Ramos (cell line): ENCODE data around the gene DPYSL4.

Experiments used
- in situ Hi-C: fragments of 300-500 bp; cut with MboI; formaldehyde crosslinking; loops from one replicate; pipeline ENCODE4 v1.14.3; 2022; ENCODE audit warnings: low sequenced_read_pairs; ENCODE audit not compliant: unreplicated experiment

Gene DPYSL4

GRCh38 chr10:132160834-132161622 lies 25.7 kb upstream of the DPYSL4 start:
- in situ Hi-C loops = loop anchor here (10.0 kb wide), 1 partner anchor 174 kb away; the partner anchor contains the start of gene LRRC27

GRCh38 chr10:132162021-132162531 lies 24.7 kb upstream of the DPYSL4 start:
- in situ Hi-C loops = loop anchor here (10.0 kb wide), 1 partner anchor 173 kb away; the partner anchor contains the start of gene LRRC27

DNA sequence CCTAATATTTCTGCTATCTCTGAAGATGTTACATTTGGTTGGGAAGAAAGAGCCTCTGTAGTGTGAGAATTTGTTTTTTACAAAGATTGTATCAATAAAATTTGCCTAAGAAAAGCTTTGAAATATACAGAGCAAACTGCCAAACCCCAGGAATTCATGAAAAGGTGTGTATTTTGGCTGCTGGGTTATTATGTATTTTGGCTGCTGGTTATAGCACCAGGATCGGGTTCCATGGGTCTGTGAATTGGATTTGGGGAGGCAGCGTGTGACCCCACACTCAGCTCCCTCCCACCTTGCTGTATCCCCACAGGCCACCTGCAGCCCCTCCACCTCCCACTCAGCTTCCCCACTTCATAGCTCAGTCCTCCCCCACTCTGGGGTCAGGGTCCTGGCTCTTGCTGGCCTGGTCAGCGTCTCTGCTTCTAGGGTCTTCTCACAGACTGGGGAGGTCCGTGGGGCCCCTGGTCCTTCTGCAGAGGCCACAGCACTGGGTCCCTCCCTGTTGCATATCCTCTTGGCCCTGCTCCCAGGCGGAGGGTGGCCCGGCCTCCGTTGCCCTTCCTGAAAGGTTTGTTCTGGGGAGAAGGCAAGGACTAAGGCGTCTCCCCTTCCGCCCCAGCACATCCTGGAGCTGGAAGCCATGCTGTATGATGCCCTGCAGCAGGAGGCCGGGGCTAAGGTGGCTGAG lies 24.0 kb upstream of the DPYSL4 start:
- in situ Hi-C loops = loop anchor here (10.0 kb wide), 1 partner anchor 172 kb away; the partner anchor contains the start of gene LRRC27

GRCh38 chr10:132163278-132163765 lies 23.4 kb upstream of the DPYSL4 start:
- in situ Hi-C loops = loop anchor here (10.0 kb wide), 1 partner anchor 171 kb away; the partner anchor contains the start of gene LRRC27

DNA sequence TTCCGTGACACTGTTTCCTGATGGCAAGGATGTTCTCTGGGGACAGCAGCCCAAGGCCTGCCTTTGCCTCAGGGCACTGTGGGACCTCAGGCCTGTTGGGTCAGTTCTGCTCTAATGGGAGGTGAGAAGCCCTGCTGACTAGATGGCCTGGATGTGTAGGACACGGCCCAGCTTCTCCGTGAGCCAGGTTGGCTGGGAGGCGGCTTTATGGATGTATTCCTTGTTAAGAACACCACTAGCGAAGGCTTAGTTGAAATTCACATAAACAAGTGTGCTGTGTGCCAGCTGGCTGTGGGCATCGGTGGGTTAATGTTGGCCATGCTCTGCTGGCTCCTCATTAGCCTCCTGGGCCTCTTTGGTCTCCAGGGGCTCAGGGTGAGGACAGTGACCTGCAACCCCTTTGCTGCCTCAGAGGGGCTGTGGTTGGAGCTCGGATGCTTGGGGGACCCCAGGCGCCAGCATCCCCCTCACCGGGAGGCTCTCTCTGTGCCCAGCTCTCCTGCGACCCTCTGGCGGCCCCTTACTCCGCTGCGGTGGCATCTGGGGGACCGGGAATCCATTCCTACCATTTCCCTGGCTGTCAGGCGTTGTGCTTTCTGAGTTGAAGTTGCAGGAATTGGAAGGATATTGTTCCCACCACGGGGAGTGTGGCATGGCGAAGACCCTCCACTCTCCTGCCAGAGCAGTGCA lies 22.8 kb upstream of the DPYSL4 start:
- in situ Hi-C loops = loop anchor here (10.0 kb wide), 1 partner anchor 171 kb away; the partner anchor contains the start of gene LRRC27

GRCh38 chr10:132164761-132165278 lies 21.9 kb upstream of the DPYSL4 start:
- in situ Hi-C loops = loop anchor here (10.0 kb wide), 1 partner anchor 170 kb away; the partner anchor contains the start of gene LRRC27

GRCh38 chr10:132165416-132165980 lies 21.2 kb upstream of the DPYSL4 start:
- in situ Hi-C loops = loop anchor here (10.0 kb wide), 1 partner anchor 169 kb away; the partner anchor contains the start of gene LRRC27

- in situ Hi-C loops = loop anchor here (10.0 kb wide), 1 partner anchor 168 kb away; the partner anchor contains the start of gene LRRC27
Observed at GRCh38 chr10:132166216-132166950, 20.4 kb upstream of the DPYSL4 start.

DNA sequence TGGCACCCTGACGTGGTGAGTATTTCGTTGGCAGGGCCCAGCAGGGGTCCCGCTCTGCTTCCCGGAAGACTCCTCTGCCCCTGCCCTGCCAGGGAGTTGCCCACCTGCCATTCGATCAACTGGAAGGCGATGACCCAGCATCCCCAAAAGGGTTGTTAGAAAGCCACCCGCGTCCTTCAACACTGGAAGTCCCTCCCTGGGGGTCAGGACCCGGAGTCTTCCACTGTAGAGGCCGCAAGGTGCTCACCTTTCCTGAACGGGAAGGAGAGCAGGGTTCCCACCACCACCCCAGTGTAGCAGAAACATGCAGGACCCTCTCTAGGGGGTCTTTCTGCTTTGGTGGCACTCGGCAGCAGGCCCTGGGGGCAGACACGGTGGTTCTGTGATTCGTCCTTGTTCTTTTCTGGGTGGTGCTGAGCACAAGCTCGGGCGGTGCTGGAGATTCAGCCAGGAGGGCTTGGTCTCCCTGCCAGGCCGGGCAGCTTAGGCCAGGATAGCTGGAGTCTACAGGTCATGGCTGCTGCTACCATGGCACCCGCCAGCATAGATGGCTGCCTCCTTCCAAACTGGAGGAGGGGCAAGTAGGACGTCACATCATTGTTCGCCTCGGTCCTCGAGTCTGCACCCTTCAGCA lies 19.6 kb upstream of the DPYSL4 start:
- in situ Hi-C loops = loop anchor here (10.0 kb wide), 1 partner anchor 168 kb away; the partner anchor contains the start of gene LRRC27

GRCh38 chr10:132167976-132168375 lies 18.8 kb upstream of the DPYSL4 start:
- in situ Hi-C loops = loop anchor here (10.0 kb wide), 1 partner anchor 167 kb away; the partner anchor contains the start of gene LRRC27

- in situ Hi-C loops = loop anchor here (10.0 kb wide), 1 partner anchor 166 kb away; the partner anchor contains the start of gene LRRC27
Observed at GRCh38 chr10:132168571-132169030, 18.1 kb upstream of the DPYSL4 start.

GRCh38 chr10:132169031-132169765 lies 17.6 kb upstream of the DPYSL4 start:
- in situ Hi-C loops = loop anchor here (10.0 kb wide), 1 partner anchor 166 kb away; the partner anchor contains the start of gene LRRC27

GRCh38 chr10:132169766-132170560 lies 16.8 kb upstream of the DPYSL4 start:
- in situ Hi-C loops = loop anchor here (10.0 kb wide), 1 partner anchor 165 kb away; the partner anchor contains the start of gene LRRC27

DNA sequence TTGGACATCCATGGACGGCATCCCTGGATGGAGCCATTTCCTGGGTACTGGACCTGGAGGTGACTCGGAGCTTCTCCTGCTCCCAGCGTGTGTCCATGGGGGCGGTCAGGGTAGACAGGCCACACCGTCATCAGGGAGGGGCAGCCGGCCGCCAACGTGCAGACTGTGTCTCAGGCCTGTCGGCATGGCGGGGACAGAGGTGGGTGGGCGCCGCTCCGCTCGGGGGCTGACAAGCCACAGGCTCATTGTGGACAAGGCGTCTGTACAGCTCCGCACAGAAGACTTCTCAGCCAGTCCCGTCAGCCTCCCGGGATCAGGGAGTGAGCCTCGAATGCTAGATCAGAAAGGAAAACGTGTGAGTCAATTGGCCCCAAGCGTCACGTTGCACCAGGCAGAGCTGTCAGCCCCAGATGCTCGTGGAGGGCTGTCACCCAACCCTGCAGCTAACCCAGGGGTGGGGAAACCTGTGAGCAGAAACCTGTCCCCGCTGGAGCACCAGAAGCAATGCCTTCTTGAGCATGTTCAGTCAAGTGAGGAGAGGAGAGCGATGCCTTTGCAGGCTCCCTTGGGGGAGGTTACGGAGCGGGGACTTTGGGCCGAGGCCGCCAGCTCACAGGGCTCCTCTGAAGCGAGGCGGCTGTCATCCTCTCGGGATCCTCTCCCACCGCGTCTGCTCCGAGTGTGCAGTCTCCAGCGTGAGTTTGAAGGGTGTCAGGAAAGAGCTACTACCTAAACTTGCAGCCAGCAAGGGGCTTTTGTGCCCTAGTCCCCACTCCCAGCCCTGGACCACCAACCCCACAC lies 16.0 kb upstream of the DPYSL4 start:
- in situ Hi-C loops = no loop called here
